PC-9 (cell line): Measurements from ENCODE around the gene CENPP. TPM values are rescaled to one million over a fixed set of nuclear protein-coding genes. Genes with fewer than 3 reads are reported as not detected.

Source experiments
- BruUV-seq: library from RNA; stranded (reverse); fragments of 400-500 nt; replicated peaks from 2 replicates; lab custom pipeline; 2021; lab: Mats Ljungman, UMichigan
- CTCF ChIA-PET: fragments of 300-600 bp; sonication (Branson Sonifier 250); formaldehyde crosslinking; loops from one replicate; lab custom pipeline; 2022; ENCODE audit warnings: antibody characterized with exemption; lab: Charles Lee
- POLR2A ChIA-PET: fragments of 300-600 bp; sonication (Branson Sonifier 250); formaldehyde crosslinking; loops from one replicate; lab custom pipeline; 2022; ENCODE audit warnings: antibody characterized with exemption; ENCODE audit not compliant: unreplicated experiment; lab: Charles Lee
- DNase-seq, 2 experiments: peaks; one replicate each; pipeline versions ENCODE4 v3.0.0 to v3.0.0-alpha.2; 2015 to 2022; ENCODE audit warnings: mixed read lengths in 1 of 2
- H2AFZ ChIP-seq: fragments of 200-600 bp; sonication (generic); 2 replicates; pipeline ENCODE4 v1.8.1; 2017; ENCODE audit warnings: antibody characterized with exemption
- H3F3A ChIP-seq: fragments of 200-600 bp; sonication (generic); 2 replicates; pipeline ENCODE4 v1.8.1; 2017; ENCODE audit warnings: antibody characterized with exemption, mild to moderate bottlenecking, low read depth; ENCODE audit not compliant: insufficient read depth
- H3K27ac ChIP-seq: fragments of 200-600 bp; sonication (generic); 2 replicates; pipeline ENCODE4 v1.6.1; 2016; ENCODE audit warnings: mixed run types
- H3K27me3 ChIP-seq: fragments of 200-600 bp; sonication (generic); 2 replicates; pipeline ENCODE4 v1.6.1; 2016; ENCODE audit warnings: low read depth, mixed run types; ENCODE audit not compliant: insufficient read depth
- H3K36me3 ChIP-seq: fragments of 200-600 bp; sonication (generic); 2 replicates; pipeline ENCODE4 v1.6.1; 2016; ENCODE audit warnings: low read depth, mixed run types
- H3K4me1 ChIP-seq: fragments of 200-600 bp; sonication (generic); replicated peaks from 2 replicates; pipeline ENCODE4 v1.6.1; 2016; ENCODE audit warnings: mixed run types; ENCODE audit not compliant: insufficient read depth
- H3K4me2 ChIP-seq: fragments of 200-600 bp; sonication (generic); 2 replicates; pipeline ENCODE4 v1.6.1; 2017; ENCODE audit warnings: mixed run types
- H3K4me3 ChIP-seq: fragments of 200-600 bp; sonication (generic); 2 replicates; pipeline ENCODE4 v1.6.1; 2016; ENCODE audit warnings: mixed run types
- H3K79me2 ChIP-seq: fragments of 200-600 bp; sonication (generic); 2 replicates; pipeline ENCODE4 v1.6.1; 2017; ENCODE audit warnings: low read depth, mixed run types
- H3K9me2 ChIP-seq: fragments of 200-600 bp; sonication (generic); 2 replicates; pipeline ENCODE4 v1.8.1; 2017; ENCODE audit warnings: mild to moderate bottlenecking; ENCODE audit not compliant: insufficient read depth
- H3K9me3 ChIP-seq: fragments of 200-600 bp; sonication (generic); 2 replicates; pipeline ENCODE4 v1.8.1; 2016; ENCODE audit warnings: low read depth; ENCODE audit not compliant: insufficient read depth
- H4K20me1 ChIP-seq: fragments of 200-600 bp; sonication (generic); 2 replicates; pipeline ENCODE4 v1.8.1; 2017; ENCODE audit not compliant: insufficient read depth
- CTCF ChIP-seq: fragments of 200-600 bp; sonication (generic); conservative IDR thresholded peaks from 2 replicates; pipeline ENCODE4 v1.6.1; 2017; ENCODE audit warnings: mixed run types, antibody characterized with exemption, mild to moderate bottlenecking, moderate library complexity
- EZH2 ChIP-seq: fragments of 200-600 bp; sonication (generic); IDR thresholded peaks from 2 replicates; pipeline ENCODE4 v1.8.0; 2017; ENCODE audit warnings: antibody characterized with exemption, low read depth
- intact Hi-C: fragments of 100-400 bp; cut with micrococcal nuclease; formaldehyde crosslinking; loops from one replicate; pipeline ENCODE4 v1.10.0; 2022; ENCODE audit not compliant: unreplicated experiment
- total RNA-seq: library from RNA; stranded (reverse); gene quantifications from 2 replicates; pipeline ENCODE4 v1.2.3, GENCODE V29; 2021

CENPP gene
- total RNA-seq, 1 experiment from 2014 or later, result 10.0 TPM

- Histone ChIP-seq H3K27ac (no peak overlapping the region), H3K4me1 (peaks cover 7% of the 10 kb centered on the region), H2AFZ (no peak overlapping the region), H3K9me3 (no peaks in the 10 kb centered on the region; the same call in 1 of the 2 replicates), H3K4me3 (no peak overlapping the region), H4K20me1 (no peaks in the 10 kb centered on the region), H3K36me3 (no peaks in the 10 kb centered on the region), H3K79me2 (no peaks in the 10 kb centered on the region), H3K9me2 (0 out of 2 replicates have a peak, but pooled peaks cover 4% of the 10 kb centered on the region), H3F3A (no peaks in the 10 kb centered on the region; the same call in 1 of the 2 replicates), H3K27me3 (no peaks in the 10 kb centered on the region), H3K4me2 (no peak overlapping the region)
- intact Hi-C loops, result no loop called here
- TF ChIP-seq CTCF (no peak), EZH2 (no peak)
- POLR2A ChIA-PET, result no interaction called here
- CTCF ChIA-PET, result interaction anchor here (0.6 kb wide), 1 partner anchor 773 kb away, joined by 3 read pairs; no protein-coding TSS in a partner anchor
- no peak for DNase-seq
- BruUV-seq, result no TSS peak
Observed at GRCh38 chr9:92499701-92500100, 173.9 kb downstream of the CENPP start.

GRCh38 chr9:92500725-92501124 is 175.0 kb downstream of the CENPP start:
- ChIA-PET POLR2A (no interaction called here), CTCF (no interaction called here)
- no peak overlapping the region for H3K27ac ChIP-seq
- H3K4me1 ChIP-seq, result peaks cover 17% of the 10 kb centered on the region
- H3K27me3 ChIP-seq, result no peaks in the 10 kb centered on the region
- no peaks in the 10 kb centered on the region for H3K79me2 ChIP-seq
- no peaks in the 10 kb centered on the region for H3K36me3 ChIP-seq
- intact Hi-C loops, result no loop called here
- no peak overlapping the region for H3K4me3 ChIP-seq
- H3F3A ChIP-seq, result peaks cover 8% of the 10 kb centered on the region
- no peaks in the 10 kb centered on the region; the same call in 1 of the 2 replicates for H3K9me3 ChIP-seq
- no peak overlapping the region for H2AFZ ChIP-seq
- TF ChIP-seq EZH2 (no peak), CTCF (no peak)
- no peak for DNase-seq
- H3K4me2 ChIP-seq, result no peak overlapping the region
- 0 out of 2 replicates have a peak, but pooled peaks cover 4% of the 10 kb centered on the region for H3K9me2 ChIP-seq
- no TSS peak for BruUV-seq
- no peaks in the 10 kb centered on the region for H4K20me1 ChIP-seq

GRCh38 chr9:92501671-92502393 is 176.1 kb downstream of the CENPP start:
- POLR2A ChIA-PET, result no interaction called here

More at GRCh38 chr9:92501671-92502393, 176.1 kb downstream of the CENPP start:
- Histone ChIP-seq H3F3A (peaks cover 19% of the 10 kb centered on the region), H3K36me3 (no peaks in the 10 kb centered on the region), H3K27ac (0 out of 2 replicates have a peak overlapping the region, but pooled peaks have one; percentile 10), H3K27me3 (no peaks in the 10 kb centered on the region), H3K79me2 (no peaks in the 10 kb centered on the region), H3K4me1 (peaks cover 28% of the 10 kb centered on the region), H3K4me3 (no peak overlapping the region), H3K9me2 (0 out of 2 replicates have a peak, but pooled peaks cover 4% of the 10 kb centered on the region), H2AFZ (no peak overlapping the region), H3K9me3 (no peaks in the 10 kb centered on the region; the same call in 1 of the 2 replicates), H4K20me1 (no peaks in the 10 kb centered on the region), H3K4me2 (no peak overlapping the region)
- TF ChIP-seq CTCF (peak; percentile 57), EZH2 (no peak)
- peak in 1 of 2 experiments; percentile 43 for DNase-seq
- intact Hi-C loops, result no loop called here
- BruUV-seq, result no TSS peak
- CTCF ChIA-PET, result interaction anchor here (0.5 to 0.6 kb wide), 6 partner anchors 28 to 620 kb away, joined by 3 to 11 read pairs (median 6); partner anchors contain the start of gene IARS1
